ENCODE results near the gene CAMK4. TPM values are rescaled to one million over a fixed set of nuclear protein-coding genes. Genes with fewer than 3 reads are reported as not detected.

CAMK4 gene
- total RNA-seq, 2 donors from 2014 or later = 3.8 to 6.6 TPM

- ATAC-seq (ENCODE audit: insufficient number of reproducible peaks, low FRiP score, low read depth) = no peak
- TF ChIP-seq CTCF (IDR thresholded peaks at IDR 0.05) = no peak
- H3K27me3 ChIP-seq (replicated peaks; ENCODE audit: insufficient read depth) = no peaks in the 10 kb centered on the region
- H3K9me3 ChIP-seq = no peaks in the 10 kb centered on the region
- no peak overlapping the region for H3K4me3 ChIP-seq
- H3K36me3 ChIP-seq = no peaks in the 10 kb centered on the region
- H3K27ac ChIP-seq = no peak overlapping the region
- no peak for DNase-seq (ENCODE audit: low spot score)
- no peaks in the 10 kb centered on the region for H3K4me1 ChIP-seq (ENCODE audit: control insufficient read depth in 1 of 2, low read depth in 2 of 2)
Measured at GRCh38 chr5:111234125-111234524, 9.9 kb downstream of the CAMK4 start.

GRCh38 chr5:111235635-111236034 is 11.5 kb downstream of the CAMK4 start:
- no peaks in the 10 kb centered on the region for H3K27me3 ChIP-seq (replicated peaks; ENCODE audit: insufficient read depth)
- TF ChIP-seq CTCF (IDR thresholded peaks at IDR 0.05) = no peak
- no peaks in the 10 kb centered on the region for H3K9me3 ChIP-seq
- H3K27ac ChIP-seq = no peak overlapping the region
- ATAC-seq (ENCODE audit: insufficient number of reproducible peaks, low FRiP score, low read depth) (no peak), DNase-seq (ENCODE audit: low spot score) (no peak)
- H3K4me3 ChIP-seq = no peak overlapping the region
- no peaks in the 10 kb centered on the region for H3K4me1 ChIP-seq (ENCODE audit: control insufficient read depth in 1 of 2, low read depth in 2 of 2)
- H3K36me3 ChIP-seq = no peaks in the 10 kb centered on the region

- no peak for ATAC-seq (ENCODE audit: insufficient number of reproducible peaks, low FRiP score, low read depth)
- no peak for TF ChIP-seq CTCF (IDR thresholded peaks at IDR 0.05)
Measured at GRCh38 chr5:111236348-111236747, 12.2 kb downstream of the CAMK4 start.

GRCh38 chr5:111236995-111237394 is 12.8 kb downstream of the CAMK4 start:
- no peaks in the 10 kb centered on the region for H3K27me3 ChIP-seq (replicated peaks; ENCODE audit: insufficient read depth)
- ATAC-seq (ENCODE audit: insufficient number of reproducible peaks, low FRiP score, low read depth) = no peak
- TF ChIP-seq CTCF (IDR thresholded peaks at IDR 0.05) = no peak
- H3K27ac ChIP-seq = no peak overlapping the region
- H3K4me1 ChIP-seq (ENCODE audit: control insufficient read depth in 1 of 2, low read depth in 2 of 2) = no peaks in the 10 kb centered on the region
- no peaks in the 10 kb centered on the region for H3K9me3 ChIP-seq
- no peak overlapping the region for H3K4me3 ChIP-seq
- DNase-seq (ENCODE audit: low spot score) = no peak
- no peaks in the 10 kb centered on the region for H3K36me3 ChIP-seq

More at GRCh38 chr5:111236348-111236747, 12.2 kb downstream of the CAMK4 start:
- H3K9me3 ChIP-seq = no peaks in the 10 kb centered on the region
- DNase-seq (ENCODE audit: low spot score) = no peak
- no peaks in the 10 kb centered on the region for H3K36me3 ChIP-seq
- no peak overlapping the region for H3K4me3 ChIP-seq
- H3K27me3 ChIP-seq (replicated peaks; ENCODE audit: insufficient read depth) = no peaks in the 10 kb centered on the region
- no peak overlapping the region for H3K27ac ChIP-seq
- no peaks in the 10 kb centered on the region for H3K4me1 ChIP-seq (ENCODE audit: control insufficient read depth in 1 of 2, low read depth in 2 of 2)

- ATAC-seq (ENCODE audit: insufficient number of reproducible peaks, low FRiP score, low read depth) (no peak), DNase-seq (ENCODE audit: low spot score) (no peak)
- no peaks in the 10 kb centered on the region for H3K9me3 ChIP-seq
- H3K4me3 ChIP-seq = no peak overlapping the region
- H3K27ac ChIP-seq = no peak overlapping the region
- no peak for TF ChIP-seq CTCF (IDR thresholded peaks at IDR 0.05)
- no peaks in the 10 kb centered on the region for H3K36me3 ChIP-seq
- H3K4me1 ChIP-seq (ENCODE audit: control insufficient read depth in 1 of 2, low read depth in 2 of 2) = no peaks in the 10 kb centered on the region
- no peaks in the 10 kb centered on the region for H3K27me3 ChIP-seq (replicated peaks; ENCODE audit: insufficient read depth)
Measured at GRCh38 chr5:111237470-111237869, 13.3 kb downstream of the CAMK4 start.

Data from thoracic aorta (tissue), 2 donors.